ENCODE results near the gene SMARCAL1.
"Not testable (repeated sequence)": the region's sequence is repeated elsewhere in the genome, so short reads cannot be mapped to it uniquely, and the experiment has no call there.

SMARCAL1 gene

DNA sequence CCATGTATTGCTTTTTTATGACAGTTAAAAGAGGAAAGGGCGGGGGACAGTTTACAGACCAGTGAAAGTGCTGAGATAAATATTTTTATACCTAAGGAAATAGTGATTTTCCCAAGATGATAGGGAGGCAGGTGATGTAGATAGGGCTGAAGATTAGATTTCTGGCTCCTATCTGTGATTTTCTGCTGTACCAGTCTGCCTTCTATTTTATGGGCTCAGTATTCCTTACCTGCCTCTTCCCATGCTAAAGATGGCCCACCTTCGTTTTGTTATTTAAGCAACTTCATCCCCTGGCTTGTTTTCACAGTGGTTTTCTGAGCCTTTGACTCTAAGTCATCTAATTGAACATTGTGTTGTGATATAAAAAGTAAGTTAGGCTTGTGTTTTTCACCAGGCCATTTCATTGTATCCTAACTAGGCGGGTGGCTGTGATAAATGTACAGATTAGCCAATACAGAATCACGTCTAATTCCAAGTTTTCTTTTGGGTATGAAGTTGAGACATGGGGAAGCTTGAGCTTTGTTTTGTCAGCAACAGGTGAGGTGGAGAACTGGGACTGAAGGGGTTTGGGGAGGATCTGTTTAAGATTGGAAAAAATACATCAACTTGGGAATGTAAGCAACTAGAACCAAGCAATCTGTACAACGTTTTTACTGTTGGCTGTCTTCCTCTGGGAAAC, 91.6 kb downstream of the SMARCAL1 start:
- Mint-ChIP-seq H3K9me3 (no peaks in the 10 kb centered on the region), H3K36me3 (ENCODE audit: low read depth) (peaks cover 60% of the 10 kb centered on the region), H3K4me1 (ENCODE audit: low read depth) (peaks cover 38% of the 10 kb centered on the region), H3K27me3 (ENCODE audit: low read depth) (no peaks in the 10 kb centered on the region), H3K4me3 (no peak overlapping the region), H3K27ac (peak overlapping the region; percentile 26)

GRCh38 chr2:216504376-216504762, 92.1 kb downstream of the SMARCAL1 start:
- H3K36me3 Mint-ChIP-seq (ENCODE audit: low read depth) = peaks cover 55% of the 10 kb centered on the region
- no peak overlapping the region for H3K27ac Mint-ChIP-seq
- H3K4me3 Mint-ChIP-seq = no peak overlapping the region
- H3K4me1 Mint-ChIP-seq (ENCODE audit: low read depth) = peaks cover 38% of the 10 kb centered on the region
- H3K9me3 Mint-ChIP-seq = no peaks in the 10 kb centered on the region
- no peaks in the 10 kb centered on the region for H3K27me3 Mint-ChIP-seq (ENCODE audit: low read depth)

DNA sequence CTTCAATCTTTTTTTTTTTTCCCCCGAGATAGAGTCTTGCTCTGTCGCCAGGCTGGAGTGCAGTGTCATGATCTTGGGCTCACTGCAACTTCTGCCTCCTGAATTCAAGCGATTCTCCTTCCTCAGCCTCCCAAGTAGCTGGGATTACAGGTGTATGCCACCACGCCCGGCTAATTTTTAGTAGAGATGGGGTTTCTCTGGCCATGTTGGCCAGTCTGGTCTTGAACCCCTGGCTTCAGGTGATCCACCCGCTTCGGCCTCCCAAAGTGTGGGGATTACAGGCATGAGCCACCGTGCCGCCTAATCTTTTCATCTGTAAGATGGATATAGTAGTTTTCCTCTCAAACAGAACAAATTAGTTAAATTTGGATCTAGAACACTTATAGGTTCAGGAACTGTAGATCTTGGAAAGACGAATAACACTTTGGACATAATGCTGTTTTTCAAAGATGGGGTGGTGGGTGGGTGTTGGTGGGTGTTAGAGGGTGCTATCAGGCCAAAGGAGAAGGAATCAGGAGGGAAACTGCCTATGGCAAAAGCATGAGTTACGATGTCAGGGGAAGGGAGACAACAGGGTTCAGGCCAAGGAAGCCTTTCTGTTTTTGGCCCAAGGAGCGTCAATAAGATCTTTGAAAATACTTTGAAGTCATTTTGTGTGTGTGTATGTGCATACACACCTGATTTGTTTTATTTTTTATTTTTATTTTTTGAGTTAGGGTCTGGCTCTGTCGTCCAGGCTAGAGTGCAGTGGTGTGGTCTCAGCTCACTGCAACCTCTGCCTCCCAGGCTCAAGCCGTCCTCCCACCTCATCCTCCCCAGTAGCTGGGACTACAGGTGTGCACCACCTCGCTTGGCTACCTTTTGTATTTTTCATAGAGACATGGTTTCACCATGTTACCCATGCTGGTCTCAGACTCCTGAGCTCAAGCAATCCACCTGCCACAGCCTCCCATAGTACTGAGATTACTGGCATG, 93.1 kb downstream of the SMARCAL1 start:
- Mint-ChIP-seq H3K4me1 (ENCODE audit: low read depth) (peaks cover 28% of the 10 kb centered on the region), H3K4me3 (no peak overlapping the region), H3K36me3 (ENCODE audit: low read depth) (peaks cover 44% of the 10 kb centered on the region), H3K27ac (no peak overlapping the region), H3K9me3 (no peaks in the 10 kb centered on the region), H3K27me3 (ENCODE audit: low read depth) (no peaks in the 10 kb centered on the region)

DNA sequence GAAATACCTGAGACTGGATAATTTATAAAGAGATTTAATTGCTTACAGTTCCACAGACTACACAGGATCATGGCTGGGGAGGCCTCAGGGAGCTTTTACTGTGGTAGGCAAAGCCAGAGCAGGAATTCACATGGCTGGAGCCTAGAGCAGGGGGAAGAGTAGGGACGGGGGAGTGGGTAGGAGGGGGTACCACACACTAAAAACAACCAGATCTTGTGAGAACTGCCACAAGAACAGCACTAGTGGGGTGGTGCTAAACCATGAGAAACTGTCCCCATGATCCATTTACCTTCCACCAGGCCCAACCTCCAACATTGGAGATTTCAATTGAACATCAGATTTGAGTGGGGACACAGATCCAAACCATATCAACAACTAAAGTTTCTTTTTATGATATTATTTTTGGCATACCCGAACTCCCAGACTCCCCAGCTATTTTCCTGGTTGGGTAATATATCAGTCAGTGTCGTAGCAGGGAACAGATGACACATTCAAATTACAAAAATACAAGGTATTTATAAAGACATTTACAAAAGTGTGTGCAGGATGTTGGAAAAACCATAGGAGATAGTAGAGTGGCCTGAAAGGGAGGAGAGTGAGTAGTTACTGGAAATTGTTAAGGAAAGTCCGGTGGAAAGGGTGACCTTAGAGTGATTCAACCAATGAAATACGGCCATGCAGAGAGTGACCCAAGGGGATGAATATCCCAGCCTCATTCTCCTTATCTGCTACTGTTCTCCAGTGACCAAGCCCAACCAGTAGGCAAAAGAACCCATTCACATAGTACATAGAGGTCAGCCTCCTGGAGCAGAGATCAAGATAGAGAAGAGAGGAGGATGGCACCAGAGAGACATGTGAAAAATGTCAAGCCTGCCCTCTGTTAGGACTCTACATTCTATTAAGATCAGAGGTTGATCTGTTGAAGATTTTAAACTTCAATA, 95.2 kb downstream of the SMARCAL1 start:
- H3K9me3 Mint-ChIP-seq = no peaks in the 10 kb centered on the region
- H3K27ac Mint-ChIP-seq = no peak overlapping the region
- peaks cover 15% of the 10 kb centered on the region for H3K4me1 Mint-ChIP-seq (ENCODE audit: low read depth)
- no peak overlapping the region for H3K4me3 Mint-ChIP-seq
- H3K27me3 Mint-ChIP-seq (ENCODE audit: low read depth) = no peaks in the 10 kb centered on the region
- peaks cover 29% of the 10 kb centered on the region for H3K36me3 Mint-ChIP-seq (ENCODE audit: low read depth)

- peaks cover 22% of the 10 kb centered on the region for H3K36me3 Mint-ChIP-seq (ENCODE audit: low read depth)
- H3K4me3 Mint-ChIP-seq = no peak overlapping the region
- H3K27ac Mint-ChIP-seq = peak overlapping the region; percentile 28
- H3K27me3 Mint-ChIP-seq (ENCODE audit: low read depth) = no peaks in the 10 kb centered on the region
- H3K9me3 Mint-ChIP-seq = no peaks in the 10 kb centered on the region
- peaks cover 8% of the 10 kb centered on the region for H3K4me1 Mint-ChIP-seq (ENCODE audit: low read depth)
Measured at GRCh38 chr2:216508229-216508628, 95.9 kb downstream of the SMARCAL1 start.

DNA sequence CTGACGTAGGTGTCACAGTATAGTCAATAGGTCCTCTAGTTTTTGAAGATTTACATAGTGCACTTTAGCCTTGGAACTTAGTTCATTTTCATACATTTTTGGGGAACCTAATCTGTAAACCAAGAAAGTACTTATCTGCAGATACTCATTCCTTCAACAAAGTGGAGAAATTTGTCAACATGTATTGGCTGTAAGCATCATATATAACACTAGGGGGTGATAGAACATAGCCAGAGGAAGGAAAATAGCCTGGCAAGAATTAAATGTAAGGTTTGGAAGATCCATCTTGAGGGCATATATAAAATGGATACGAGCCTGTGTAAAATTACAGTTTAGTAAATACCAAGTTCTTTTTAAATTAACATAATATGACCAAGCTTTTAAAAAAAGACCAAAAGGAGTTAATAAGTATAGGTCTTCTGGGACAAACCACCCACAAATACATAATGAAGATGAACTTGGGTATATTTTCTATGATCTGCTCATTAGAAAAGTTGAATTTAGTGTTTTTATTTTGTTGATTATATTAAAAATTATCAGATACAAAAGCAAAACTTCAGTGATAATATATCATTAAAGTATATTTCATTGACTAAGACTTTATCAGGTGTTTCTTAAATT, 104.6 kb downstream of the SMARCAL1 start:
- no peak overlapping the region for H3K4me3 Mint-ChIP-seq
- no peak overlapping the region for H3K27ac Mint-ChIP-seq
- no peaks in the 10 kb centered on the region for H3K36me3 Mint-ChIP-seq (ENCODE audit: low read depth)
- no peaks in the 10 kb centered on the region for H3K27me3 Mint-ChIP-seq (ENCODE audit: low read depth)
- no peaks in the 10 kb centered on the region for H3K9me3 Mint-ChIP-seq
- H3K4me1 Mint-ChIP-seq (ENCODE audit: low read depth) = no peaks in the 10 kb centered on the region

DNA sequence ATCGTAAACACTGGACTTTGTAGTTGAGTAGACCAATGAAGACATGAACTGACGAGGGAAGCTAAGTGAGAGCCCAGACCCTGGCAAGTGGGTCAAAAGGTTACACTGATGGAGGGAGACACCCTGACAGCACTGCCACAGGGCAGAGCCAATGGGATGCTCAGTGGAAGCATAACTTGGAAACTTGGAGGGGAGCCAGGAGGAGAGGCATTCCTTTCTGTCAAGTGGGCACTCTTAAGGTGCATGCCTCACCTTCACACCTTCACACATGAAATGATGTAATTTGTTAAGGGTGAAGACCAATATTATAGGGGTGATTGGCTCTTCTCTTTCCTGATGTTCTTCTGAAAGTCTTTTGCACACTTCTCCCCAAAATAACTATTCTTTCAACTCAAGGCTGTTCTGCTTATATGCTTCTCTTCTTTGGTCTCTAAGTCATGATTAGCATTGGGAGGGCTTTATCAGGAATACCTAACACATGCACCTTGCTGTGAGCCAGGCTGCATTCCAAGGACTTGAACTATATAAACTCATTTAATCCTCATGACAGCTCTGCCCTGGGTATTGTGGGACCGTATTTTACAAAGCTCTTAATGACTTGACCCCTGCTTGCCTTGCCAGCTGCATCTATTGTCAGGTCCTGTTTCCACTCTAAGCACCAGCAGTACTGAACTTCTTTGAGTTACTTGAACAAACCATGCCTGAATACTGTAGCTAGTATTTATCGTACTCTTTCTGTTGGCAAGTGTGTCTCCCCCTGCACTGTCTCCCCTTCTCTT, 105.4 kb downstream of the SMARCAL1 start:
- Mint-ChIP-seq H3K4me3 (no peak overlapping the region), H3K27ac (no peak overlapping the region), H3K36me3 (ENCODE audit: low read depth) (no peaks in the 10 kb centered on the region), H3K4me1 (ENCODE audit: low read depth) (no peaks in the 10 kb centered on the region), H3K9me3 (no peaks in the 10 kb centered on the region), H3K27me3 (ENCODE audit: low read depth) (no peaks in the 10 kb centered on the region)

DNA sequence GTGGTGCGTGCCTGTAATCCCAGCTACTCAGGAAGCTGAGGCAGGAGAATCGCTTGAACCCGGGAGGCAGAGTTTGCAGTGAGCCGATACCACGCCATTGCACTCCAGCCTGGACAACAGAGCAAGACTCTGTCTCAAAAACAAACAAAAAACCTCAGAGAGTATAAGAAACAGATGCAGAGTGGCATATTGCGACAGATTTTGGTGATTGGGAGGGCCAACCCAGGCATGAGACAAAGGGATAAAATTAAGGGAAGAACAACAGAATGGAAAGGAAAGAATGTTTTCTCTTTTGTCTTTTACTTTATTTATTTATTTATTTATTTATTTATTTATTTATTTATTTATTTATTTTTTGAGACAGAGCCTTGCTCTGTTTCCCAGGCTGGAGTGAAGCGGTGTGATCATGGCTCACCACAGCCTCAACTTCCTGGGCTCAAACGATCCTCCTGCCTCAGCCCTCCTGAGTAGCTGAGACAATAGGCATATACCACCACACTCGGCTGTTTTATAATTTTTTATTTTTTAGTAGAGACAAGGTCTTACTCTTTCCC, 106.4 kb downstream of the SMARCAL1 start:
- H3K9me3 Mint-ChIP-seq; H3K27ac Mint-ChIP-seq; H3K4me1 Mint-ChIP-seq (ENCODE audit: low read depth); H3K36me3 Mint-ChIP-seq (ENCODE audit: low read depth); H3K4me3 Mint-ChIP-seq; H3K27me3 Mint-ChIP-seq (ENCODE audit: low read depth): not testable (repeated sequence)

DNA sequence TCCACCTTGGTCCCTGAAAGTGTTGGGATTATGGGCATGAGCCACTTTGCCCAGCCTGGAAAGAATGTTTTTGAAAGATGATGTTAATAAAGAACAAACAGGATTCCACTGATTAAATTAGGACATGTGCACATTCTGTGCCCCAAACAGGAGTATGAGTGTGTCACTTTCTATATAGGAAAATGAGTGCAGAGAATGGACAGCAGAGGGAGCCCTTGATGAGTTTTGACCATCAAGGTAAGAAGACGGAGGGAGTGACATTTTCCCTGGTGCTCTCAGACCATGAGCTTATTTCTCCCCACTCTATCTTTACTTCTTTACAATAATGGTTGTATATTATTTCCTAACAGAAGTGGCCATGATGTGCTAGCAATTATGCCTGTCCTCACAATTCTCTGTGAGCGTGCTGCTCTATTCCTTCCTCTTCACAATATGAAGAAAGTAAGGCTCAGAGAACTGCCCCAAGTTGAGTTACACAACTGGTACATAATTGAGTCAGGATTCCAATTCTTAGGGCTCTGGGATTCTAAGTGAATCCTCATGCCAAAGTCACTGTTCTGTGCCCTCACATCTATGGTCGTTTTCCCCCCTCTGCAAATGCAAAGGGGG, 107.0 kb downstream of the SMARCAL1 start:
- Mint-ChIP-seq H3K9me3 (no peaks in the 10 kb centered on the region), H3K27me3 (ENCODE audit: low read depth) (no peaks in the 10 kb centered on the region), H3K36me3 (ENCODE audit: low read depth) (no peaks in the 10 kb centered on the region), H3K27ac (no peak overlapping the region), H3K4me1 (ENCODE audit: low read depth) (no peaks in the 10 kb centered on the region), H3K4me3 (no peak overlapping the region)

DNA sequence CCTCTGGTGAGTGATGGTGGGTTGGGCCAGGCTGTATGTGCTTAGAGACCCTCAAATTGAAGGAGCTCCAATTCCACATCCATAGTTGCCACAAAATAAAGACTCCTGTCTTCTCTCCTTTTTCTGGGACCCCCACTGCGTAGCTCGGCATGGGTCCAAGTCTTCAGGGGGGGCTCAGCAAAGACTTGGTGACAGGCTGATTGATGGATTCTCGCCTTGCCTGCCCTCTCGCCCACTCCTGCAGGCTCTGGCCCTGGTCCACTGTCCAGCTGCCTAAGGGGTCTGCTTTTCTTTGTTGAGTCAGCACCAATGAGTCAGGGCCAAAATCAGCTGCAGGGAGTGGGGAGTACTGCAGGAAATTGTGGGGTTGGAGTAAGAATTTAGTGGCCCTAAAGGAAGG, 107.8 kb downstream of the SMARCAL1 start:
- H3K27ac Mint-ChIP-seq = no peak overlapping the region
- H3K4me3 Mint-ChIP-seq = no peak overlapping the region
- no peaks in the 10 kb centered on the region for H3K36me3 Mint-ChIP-seq (ENCODE audit: low read depth)
- H3K4me1 Mint-ChIP-seq (ENCODE audit: low read depth) = no peaks in the 10 kb centered on the region
- H3K27me3 Mint-ChIP-seq (ENCODE audit: low read depth) = no peaks in the 10 kb centered on the region
- no peaks in the 10 kb centered on the region for H3K9me3 Mint-ChIP-seq

- no peak overlapping the region for H3K4me3 Mint-ChIP-seq
- H3K9me3 Mint-ChIP-seq = no peaks in the 10 kb centered on the region
- no peaks in the 10 kb centered on the region for H3K36me3 Mint-ChIP-seq (ENCODE audit: low read depth)
- no peak overlapping the region for H3K27ac Mint-ChIP-seq
- no peaks in the 10 kb centered on the region for H3K4me1 Mint-ChIP-seq (ENCODE audit: low read depth)
- H3K27me3 Mint-ChIP-seq (ENCODE audit: low read depth) = no peaks in the 10 kb centered on the region
Measured at GRCh38 chr2:216522892-216523502, 110.7 kb downstream of the SMARCAL1 start.

GRCh38 chr2:216525972-216526371, 113.7 kb downstream of the SMARCAL1 start:
- Mint-ChIP-seq H3K36me3 (ENCODE audit: low read depth) (no peaks in the 10 kb centered on the region), H3K4me3 (no peak overlapping the region), H3K27ac (no peak overlapping the region), H3K4me1 (ENCODE audit: low read depth) (no peaks in the 10 kb centered on the region), H3K27me3 (ENCODE audit: low read depth) (no peaks in the 10 kb centered on the region), H3K9me3 (no peaks in the 10 kb centered on the region)

GRCh38 chr2:216526939-216527338, 114.7 kb downstream of the SMARCAL1 start:
- H3K36me3 Mint-ChIP-seq (ENCODE audit: low read depth) = no peaks in the 10 kb centered on the region
- peak overlapping the region; percentile 34 for H3K27ac Mint-ChIP-seq
- H3K4me3 Mint-ChIP-seq = no peak overlapping the region
- H3K4me1 Mint-ChIP-seq (ENCODE audit: low read depth) = no peaks in the 10 kb centered on the region
- no peaks in the 10 kb centered on the region for H3K27me3 Mint-ChIP-seq (ENCODE audit: low read depth)
- no peaks in the 10 kb centered on the region for H3K9me3 Mint-ChIP-seq
